HG03432 (cell line): ENCODE data around the gene TGFBR3.

Source experiments
- ATAC-seq: cut with Tn5 transposase; IDR thresholded peaks from one replicate; pipeline ENCODE4 v1.9.1; 2021; ENCODE audit warnings: mild to moderate bottlenecking, moderate library complexity; ENCODE audit not compliant: unreplicated experiment

Gene TGFBR3

DNA sequence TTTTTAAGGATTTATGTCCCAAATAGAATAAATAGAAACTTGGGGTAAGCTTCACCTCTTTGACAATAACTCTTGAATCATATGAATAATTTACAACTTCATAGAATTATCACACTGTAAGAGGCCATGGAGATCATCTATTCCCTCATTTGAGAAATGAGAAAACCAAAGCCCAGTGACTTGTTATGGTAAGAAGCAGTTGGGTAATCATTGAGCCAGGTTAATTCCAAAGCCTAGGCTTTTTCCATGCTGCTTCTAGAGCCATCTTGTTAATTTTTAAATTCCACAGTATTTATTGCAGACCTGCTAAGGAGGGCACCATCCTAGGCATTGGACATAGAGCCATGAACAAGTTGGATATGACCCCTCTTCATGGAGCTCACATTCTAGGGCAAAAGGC lies 224.8 kb downstream of the TGFBR3 start:
- ATAC-seq, result no peak

DNA sequence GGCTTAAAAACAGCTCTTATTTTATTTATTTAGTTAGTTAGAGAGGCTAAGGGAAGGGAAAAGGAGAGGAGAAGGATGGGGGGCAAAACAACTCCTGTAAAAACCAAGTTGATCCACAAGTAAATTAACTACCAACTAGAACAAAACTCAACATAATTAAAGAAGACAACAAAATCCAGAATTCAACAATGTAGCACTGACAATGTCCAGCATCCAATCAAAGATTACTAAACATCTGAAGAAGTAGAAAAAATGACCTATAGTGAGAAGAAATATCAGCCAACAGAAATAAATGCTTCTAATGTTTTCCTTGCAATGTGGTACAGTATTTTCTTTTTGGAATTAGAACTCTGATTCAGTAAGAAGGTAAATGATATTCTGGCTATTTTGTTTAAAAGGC lies 225.2 kb downstream of the TGFBR3 start:
- ATAC-seq, result no peak

DNA sequence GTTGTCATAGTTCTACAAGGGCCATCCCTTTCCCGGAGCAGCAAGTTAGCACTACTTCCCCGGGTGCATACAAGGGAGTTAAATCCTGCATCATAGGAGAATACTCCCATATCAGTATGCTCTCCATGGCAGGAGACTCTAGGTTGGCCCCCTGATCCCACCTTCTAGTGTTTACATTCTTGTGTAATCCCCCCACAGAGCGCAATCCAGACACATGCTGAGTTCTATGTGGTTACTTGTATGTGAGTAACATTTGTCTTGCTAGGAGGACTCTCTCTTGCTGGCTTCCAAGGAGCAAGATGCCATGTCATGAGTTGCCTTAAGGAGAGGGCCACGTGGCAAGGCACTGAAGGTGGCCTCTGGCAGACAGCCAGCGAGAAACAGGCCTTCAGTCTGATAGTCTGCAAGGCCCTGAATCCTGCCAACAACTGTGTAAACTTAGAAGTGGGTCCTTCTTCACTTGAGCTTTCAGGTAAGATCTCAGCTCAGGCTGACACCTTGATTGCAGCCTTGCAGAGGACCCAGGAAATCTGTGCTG lies 230.0 kb downstream of the TGFBR3 start:
- ATAC-seq, result no peak

DNA sequence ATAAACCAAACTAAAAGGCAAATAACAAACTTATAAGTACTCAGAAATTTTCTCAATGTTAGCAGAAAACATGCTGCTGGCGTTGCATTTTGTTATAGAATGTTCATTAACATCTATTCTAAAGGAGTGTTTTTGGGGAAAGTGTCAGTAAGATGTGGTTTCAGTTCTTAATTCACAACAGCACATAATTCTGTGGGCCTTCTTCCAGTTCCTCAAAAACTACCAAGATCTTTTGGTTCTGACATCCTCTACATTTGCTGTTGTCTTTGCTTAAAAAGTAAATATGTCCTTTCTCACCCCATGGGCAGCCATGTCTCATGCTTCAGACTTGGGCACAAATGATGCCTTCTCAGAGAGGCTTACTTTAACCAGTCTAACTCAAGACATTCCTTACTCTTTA lies 232.8 kb downstream of the TGFBR3 start:
- ATAC-seq, result peak; percentile 47

DNA sequence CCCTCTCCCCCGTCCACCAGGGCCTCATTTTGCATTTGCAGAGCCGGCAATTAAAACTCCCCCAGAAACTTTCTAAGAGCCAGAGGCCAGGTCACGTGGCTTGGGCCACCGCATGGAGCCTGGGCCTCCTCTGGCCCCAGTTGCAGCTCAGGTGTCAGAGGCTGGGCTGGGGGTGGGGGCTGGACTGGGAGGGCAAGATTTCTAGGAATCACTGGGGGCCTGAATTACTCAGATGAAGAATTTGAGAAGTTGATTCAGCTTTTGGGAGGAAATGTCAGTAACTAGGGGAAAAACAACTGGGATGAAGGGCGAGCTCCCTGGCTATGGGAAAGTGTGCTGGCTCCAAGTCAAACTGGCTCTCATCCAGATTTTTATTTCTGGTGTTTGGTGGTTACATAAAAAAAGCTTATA lies 234.3 kb downstream of the TGFBR3 start:
- no peak for ATAC-seq

DNA sequence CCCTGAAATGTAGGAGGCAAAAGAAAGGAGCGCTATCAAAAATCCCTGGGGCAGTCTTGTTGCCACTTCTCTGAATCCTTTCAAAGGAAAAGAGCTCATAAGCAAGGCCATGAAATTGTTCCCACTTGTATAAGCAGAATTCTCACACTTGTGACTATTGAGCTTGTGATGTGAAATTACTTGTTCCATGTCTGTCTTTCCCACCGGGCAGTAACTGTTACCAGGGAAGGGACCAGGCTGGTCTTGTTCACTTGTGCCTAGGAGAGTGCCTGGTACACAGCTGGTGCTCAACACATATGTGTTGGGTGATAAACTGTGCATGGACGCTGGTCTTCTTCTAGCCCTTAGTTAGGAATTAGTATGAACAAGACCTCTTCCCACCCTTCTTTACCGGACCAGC lies 234.7 kb downstream of the TGFBR3 start:
- ATAC-seq, result no peak

DNA sequence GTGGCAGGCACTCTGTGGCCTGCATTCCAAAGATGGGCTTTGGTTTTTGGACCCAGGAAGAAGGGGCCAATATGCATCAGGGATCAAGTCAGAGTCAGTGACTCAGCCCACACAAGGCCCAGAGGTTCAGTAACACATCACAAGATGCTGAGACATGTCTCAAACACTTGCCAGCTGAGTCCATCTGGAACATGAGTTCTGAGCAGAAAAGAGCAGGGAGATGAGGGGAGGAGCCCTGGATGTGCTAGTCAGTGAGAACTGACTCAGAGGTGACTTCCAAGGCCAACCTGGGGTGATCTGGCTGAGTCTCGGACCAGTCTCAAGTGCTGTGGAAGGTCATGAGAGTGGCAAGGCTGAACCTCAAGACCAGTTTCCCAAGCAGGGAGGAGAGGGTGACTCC lies 235.2 kb downstream of the TGFBR3 start:
- no peak for ATAC-seq

DNA sequence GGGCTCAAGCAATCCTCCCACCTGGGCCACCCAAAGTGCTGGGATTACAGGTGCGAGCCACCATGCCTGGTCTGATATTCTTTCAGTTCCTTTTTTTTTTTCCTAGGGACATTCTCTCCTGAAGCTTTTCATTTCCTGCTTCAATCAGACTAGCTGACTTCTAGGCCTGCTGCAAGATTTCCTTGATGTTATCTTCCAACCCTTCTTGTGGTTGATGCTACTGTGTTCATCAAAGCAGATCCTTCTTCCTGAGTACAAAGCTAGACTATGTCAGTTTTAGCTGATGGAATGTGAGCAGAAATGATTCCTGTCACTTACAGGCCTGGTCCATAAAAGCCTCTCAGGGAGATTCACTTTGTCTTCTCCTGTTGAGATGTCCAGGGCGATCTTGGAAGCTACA lies 238.9 kb downstream of the TGFBR3 start:
- no peak for ATAC-seq

DNA sequence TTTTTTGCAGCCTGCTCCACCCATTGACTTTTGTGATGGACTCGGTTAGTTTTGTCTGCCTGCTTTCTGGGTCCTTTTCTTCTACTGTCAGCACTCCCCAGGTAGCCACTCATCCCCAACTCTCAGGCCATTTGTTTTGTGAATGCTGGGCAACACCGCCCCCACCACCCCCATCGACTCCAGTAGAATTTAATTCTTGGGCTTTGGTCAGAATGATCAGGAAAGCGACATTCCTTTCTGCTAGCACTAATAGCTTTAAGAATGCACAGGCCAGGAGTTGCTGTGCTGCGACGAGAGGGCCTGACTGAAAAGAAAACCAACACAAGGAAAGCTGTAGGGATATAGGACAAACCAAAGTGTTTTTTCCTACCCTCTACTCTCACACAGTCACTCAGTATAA lies 240.9 kb downstream of the TGFBR3 start:
- ATAC-seq, result no peak

DNA sequence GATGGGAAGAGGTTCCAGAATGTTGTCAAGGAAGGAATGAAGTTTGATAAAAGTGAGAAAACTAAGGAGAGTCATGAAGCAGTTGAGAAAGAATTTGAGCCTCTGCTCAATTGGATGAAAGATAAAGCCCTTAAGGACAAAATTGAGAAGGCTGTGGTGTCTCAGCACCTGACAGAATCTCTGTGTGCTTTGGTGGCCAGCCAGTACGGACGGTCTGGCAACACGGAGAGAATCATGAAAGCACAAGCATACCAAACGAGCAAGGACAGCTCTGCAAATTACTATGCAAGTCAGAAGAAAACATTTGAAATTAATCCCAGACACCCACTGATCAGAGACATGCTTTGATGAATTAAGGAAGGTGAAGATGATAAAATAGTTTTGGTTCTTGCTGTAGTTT lies 242.5 kb downstream of the TGFBR3 start:
- ATAC-seq, result no peak

DNA sequence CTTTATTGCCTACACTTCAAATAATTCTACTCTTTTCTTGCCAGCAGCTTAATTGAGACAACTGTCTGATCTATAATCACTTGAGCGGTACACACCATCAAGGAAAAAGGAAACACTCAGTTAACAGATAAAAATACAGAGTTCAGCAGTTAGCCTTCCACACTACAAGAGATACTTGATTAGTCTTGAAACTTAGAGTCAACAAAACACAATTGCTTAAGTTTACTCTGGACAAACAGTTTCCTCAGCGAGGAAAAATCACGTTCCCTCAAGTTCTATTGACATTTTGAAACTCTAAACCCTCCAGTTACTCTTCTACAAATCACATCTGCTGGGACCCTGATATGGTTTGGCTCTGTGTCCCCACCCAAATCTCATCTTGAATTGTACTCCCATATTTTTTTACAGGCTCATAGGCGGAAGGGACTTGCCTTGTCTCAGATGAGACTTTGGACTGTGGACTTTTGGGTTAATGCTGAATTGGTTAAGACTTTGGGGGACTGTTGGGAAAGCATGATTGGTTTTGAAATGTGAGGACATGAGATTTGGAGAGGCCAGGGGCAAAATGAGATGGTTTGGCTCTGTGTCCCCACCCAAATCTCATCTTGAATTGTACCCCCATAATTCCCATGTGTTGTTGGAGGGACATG lies 244.9 kb downstream of the TGFBR3 start:
- ATAC-seq, result no peak

DNA sequence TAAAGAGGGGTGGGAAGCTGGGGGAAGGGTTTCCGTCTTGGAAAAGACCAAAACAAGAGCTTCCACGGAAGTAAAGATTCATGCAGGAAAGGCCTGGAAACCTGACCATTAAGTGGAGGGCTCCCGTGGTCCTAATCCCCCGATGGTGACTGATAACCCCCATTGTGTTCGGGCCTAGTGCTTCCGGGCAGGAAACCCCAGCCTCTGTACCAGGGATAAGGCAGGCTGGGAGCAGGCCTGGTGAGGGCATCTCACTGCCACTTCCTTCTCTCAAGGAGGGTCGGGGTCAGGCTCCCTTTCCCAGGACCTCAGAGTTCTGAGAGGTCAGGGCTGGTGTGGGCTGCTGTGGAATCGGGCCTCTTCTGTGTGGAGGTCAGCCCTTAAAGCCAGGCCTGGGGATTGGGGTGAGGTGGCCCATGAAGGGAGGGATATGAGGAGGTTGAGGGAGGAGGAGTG lies 248.4 kb downstream of the TGFBR3 start:
- ATAC-seq, result no peak

DNA sequence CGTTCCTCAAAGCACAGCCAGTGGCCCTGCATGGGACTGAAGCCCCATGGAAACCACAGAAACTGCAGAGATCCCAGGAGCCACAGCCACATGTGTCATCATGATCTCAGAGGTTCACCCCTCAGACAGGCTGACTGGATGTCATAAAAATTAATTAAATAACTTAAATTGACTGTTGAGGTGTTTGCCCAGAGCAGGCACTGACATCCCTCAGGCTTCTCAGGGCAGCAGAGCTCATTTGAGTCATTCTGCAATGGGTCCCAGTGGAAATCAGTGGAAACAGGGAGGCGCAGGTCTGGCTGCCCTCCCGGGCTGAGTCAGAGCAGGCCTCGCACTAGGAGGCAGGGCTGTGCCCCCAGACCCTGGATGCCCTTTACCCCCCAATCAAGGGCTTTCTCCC lies 250.2 kb downstream of the TGFBR3 start:
- no peak for ATAC-seq

DNA sequence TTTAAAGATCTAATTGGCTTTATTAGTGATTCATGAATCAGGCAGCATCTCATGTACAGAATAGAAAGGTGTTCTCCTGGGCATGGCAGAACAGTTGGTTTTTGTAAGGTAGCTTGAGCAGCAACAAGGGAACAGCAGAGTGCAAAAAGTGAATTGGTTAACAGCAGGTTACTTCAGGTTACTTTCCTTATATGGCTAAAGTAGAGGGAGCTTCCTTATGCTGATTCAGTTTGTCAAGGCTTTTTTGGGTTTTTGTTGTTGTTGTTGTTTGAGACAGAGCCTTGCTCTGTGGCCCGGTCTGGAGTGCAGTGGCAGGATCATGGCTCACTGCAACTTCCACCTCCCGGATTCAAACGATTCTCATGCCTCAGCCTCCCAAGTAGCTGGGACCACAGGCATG lies 252.5 kb downstream of the TGFBR3 start:
- no peak for ATAC-seq

DNA sequence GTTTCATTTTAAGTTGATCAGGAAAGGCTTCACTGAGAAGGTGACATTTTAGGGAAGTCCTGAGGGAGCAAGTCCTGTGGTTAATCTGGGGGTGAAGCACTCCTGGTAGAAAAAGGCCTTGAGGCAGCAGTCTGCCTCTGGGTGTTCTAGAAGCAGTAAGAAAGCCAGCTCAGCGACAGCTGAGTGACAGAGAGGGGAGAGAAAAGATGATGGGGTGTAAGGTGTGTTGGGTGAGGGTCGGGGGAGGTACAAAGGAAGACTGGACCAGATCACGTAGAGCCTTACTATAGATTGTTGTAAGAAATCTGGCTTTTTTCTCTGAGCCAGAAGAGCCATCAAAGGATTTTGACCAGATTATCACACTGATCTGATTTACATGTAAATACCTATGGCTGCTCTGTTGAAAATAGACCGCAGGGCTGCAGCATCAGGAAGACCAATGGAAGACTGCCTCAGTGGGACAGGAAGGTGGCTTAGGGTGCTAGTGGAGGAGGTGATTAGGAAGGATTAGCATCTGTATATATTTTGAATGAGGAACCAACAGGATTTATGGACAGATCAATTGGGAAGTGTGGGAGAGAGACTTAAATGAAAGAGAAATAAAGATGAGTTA lies 254.1 kb downstream of the TGFBR3 start:
- ATAC-seq, result no peak

DNA sequence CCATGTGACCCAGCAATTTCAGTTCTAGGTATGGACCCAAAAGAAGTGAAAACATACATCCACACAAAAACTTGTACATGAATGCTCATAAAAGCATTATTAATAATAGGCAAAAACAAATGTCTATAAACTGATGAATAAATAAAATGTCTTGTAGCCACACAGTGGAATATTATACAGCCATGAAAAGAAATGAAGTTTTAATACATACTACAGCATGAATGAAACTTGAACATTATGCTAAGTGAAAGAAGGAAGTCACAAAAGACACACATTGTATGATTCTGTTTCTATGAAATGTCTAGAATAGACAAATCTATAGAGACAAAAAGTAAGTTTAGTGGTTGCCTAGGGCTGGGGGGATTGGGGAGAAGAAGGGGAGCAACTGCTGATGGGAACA lies 255.1 kb downstream of the TGFBR3 start:
- ATAC-seq, result no peak
